HG03196 (cell line): ENCODE measurements around the gene RXRA.
"Not testable (repeated sequence)": the region's sequence is repeated elsewhere in the genome, so short reads cannot be mapped to it uniquely, and the experiment has no call there.

Source experiments
- ATAC-seq: cut with Tn5 transposase; IDR thresholded peaks from one replicate; pipeline ENCODE4 v1.9.1; 2021; ENCODE audit not compliant: unreplicated experiment

Gene RXRA

DNA sequence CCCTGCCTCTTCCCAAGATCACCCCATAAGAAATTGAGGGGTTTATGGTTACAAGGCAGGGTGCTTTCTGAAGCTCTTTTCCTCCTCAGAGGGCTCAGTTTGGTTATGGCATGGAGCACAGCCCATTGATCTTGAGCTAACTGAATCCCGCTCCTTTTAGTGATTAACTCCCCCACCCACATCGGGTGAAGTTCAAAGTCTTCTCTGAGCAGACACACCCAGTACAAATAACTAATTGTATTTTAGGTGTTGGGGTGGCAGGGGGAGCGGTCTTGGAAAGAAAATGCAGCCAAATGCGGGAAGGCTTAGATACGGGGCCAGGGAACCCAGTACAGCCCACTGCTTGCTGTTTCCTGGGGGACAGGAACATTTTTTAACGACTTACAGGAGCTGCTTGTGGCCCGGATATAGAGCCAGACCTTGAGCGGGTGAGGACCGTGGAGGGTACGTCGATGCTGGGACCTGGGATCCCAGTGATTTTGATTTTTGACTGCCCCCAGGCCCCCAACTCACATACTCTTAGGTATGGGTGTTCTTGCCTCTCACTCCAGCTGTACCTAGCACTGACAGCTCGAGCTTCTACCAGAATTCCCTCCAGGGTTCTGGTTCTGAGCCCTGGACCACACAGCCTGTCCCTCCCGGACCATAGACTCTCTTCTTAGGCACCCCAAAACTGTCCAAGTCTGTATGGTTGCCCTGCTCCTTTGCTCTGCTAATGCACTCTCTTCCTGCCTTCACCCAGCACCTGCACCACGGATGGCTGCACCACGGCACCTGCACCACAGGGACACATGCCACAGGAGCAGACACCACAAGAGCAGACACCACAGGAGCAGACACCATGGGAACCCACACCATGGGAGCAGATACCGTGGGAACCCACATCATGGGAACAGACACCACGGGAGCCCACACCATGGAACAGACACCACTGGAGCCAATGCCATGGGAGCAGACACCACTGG, 18.3 kb upstream of the RXRA start:
- ATAC-seq, result no peak

DNA sequence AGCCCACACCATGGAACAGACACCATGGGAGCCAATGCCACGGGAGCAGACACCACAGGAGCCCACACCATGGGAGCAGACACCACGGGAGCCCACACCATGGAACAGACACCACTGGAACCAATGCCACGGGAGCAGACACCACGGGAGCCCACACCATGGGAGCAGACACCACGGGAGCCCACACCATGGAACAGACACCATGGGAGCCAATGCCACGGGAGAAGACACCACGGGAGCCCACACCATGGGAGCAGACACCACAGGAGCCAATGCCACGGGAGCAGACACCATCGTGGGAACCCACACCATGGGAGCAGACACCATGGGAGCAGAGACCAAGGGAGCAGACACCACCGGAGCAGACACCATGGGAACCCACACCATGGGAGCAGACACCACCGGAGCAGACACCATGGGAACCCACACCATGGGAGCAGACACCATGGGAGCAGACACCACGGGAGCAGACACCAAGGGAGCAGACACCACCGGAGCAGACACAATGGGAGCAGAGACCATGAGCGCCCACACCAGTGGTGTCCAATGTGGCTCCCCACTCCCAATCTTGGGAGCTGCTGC, 17.5 kb upstream of the RXRA start:
- ATAC-seq, result not testable (repeated sequence)

DNA sequence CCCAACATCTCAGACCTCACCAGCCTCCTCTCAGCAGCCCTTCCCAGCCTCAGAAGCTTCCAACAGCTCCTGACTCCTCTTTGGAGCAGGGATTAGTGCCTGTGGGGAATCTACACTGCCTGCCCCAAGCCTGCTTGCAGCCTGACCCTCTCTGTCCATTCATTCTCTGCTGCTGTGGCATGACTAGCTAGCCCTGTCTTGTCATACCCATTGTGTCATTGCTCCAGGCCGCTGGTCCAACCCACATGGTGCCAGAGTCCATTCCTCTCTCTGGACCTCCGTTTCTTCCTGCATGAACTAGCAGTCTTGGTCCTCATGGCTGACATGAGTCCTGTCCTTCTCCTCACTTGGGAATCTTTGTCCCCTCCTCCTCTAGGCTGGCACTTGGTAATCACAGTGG, 12.8 kb upstream of the RXRA start:
- ATAC-seq, result no peak

DNA sequence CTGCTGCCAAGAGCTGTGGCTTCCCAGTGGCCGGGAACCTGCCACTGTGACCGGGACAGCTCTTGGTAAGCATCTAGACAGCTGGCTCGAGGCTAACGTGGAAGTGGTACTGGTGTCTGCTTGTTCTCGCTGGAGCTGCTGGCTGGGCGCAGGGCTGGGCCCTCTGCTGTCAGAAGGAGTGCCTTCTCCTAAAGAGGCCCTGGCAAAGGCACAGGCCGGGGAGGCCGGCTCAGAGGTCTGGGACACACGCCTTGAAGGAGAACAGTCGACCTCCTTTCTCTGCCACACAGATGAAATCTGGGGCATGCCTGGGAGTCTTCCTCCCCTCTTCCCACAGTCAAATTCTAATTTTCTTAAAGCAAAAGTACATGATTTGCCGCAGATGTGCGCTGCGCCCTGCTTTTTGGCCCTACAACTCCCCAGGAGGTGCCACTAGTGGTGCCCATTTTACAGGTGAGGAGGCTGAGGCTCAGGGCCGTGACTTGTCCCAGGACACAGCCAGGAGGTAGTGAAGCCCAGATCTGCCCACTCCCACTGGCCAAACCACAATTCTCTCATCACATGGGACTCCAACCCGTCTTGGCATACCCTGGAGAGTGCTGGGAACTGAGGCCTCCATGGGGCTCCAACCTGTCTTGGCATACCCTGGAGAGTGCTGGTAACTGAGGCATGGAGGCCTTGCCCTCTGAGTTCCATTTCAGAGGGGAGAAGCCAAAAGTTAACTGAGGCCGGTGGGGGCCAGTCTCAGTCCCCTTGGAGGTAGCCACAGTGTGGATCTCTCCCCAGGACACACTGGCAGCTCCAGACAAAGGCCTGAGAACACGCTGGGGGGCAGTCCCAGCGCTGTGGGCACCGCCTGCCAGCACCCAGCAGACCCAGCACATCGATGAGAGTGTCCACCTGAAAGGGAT, 12.0 kb upstream of the RXRA start:
- no peak for ATAC-seq

DNA sequence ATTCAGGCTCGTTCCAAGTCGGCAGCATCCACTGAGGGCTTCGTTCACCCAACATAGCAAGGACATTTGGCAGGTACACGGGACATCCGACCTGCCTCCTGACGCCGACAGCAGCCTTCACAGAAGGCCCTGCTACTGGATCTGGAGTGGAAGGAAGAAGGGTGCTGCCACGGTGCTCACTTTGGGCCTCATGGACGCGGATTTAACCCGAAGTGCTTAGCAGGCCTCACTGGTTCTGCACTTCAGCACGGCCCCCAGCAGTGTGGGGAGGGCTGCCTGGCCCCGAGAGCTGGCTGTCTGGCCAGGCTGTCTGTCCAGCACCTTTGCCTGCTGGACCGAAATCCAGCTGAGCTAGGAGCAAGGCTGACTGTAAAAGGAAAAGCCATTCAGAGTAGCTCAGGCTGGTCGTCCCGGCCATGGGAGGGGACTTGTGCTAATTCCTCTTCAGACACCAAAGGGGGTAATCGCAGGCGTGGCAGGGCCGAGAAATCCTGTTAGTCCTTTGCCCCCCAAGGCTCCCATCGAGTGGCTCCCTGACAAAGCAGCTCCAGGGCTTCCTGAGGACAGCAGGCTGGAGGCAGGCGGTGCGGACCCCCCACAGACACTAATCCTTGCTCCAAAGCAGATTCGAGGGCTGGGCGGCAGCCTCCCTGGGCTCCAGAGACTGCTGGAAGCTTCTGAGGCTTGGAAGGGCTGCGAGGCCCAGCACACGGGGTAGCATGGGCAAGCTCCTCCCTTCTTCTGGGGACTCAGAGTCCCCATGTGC, 11.1 kb upstream of the RXRA start:
- ATAC-seq, result no peak

DNA sequence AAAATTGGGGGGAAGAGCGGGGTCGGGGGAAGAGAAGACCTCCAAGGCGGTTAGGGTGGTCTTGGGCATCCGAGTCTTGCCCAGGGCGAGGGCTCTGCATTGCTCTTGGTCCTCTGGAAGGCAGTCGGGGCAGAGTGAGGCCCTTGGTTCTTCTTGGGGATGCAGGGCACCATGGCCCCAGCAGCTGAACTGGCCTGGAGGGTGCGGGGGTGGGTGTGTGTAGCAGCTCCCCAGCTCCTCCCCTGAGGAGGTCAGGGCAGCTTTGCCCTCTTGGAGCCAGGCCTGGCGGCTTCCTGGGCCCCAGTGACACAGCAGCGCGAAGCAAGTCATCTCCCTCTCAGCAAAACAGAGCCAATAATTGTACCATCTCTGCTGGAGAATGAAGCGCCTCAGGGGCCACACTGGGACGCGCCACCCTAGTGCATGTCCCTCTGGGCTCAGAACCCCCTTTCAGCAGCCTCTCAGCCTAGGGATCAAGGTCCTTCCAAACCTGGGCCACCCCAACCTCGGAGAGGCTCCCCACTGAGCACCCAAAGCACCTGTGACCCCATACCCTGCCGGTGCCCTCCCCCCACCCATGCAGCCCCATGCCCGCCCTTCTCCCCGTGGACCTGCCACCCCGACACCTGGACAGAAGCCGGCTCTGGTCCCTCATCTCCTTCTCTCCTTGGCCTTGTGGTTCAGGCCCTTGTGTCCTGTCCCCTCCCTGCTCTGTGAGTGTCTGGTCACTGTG, 10.4 kb upstream of the RXRA start:
- ATAC-seq, result no peak

DNA sequence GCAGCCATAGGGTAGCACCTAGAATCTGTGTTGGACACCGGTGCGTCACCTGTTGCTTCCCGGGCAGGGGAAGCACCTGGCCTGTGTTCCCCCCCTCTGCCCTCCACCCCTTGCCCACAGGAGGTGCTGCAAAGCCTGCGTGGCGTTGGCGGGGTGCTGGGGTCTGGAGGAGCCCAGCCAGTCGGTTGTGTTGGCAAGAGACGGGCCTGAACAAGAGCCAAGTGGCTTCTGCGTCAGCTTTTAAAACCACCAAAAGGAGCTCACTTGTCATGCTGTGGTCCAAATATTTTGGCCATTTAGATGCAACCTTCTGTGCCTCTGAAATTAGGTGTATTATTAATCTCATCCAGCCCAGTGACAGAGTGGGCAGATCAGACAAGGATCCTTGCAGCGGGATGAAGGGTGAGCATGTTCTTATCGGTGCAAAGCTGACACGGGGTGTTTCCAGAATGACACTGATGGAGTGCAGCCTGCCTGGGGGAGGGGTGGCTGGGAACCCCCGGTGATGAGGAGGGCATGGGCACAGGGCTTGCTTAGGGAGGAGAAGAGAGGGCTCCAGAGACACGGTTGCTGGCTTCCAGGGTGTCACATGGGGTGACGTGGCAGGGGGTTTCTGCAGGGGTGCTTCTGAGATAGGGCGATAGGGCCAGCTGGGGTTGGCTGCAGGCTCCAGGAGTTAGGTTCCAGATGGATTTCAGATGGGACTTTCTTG, 9.7 kb upstream of the RXRA start:
- no peak for ATAC-seq

DNA sequence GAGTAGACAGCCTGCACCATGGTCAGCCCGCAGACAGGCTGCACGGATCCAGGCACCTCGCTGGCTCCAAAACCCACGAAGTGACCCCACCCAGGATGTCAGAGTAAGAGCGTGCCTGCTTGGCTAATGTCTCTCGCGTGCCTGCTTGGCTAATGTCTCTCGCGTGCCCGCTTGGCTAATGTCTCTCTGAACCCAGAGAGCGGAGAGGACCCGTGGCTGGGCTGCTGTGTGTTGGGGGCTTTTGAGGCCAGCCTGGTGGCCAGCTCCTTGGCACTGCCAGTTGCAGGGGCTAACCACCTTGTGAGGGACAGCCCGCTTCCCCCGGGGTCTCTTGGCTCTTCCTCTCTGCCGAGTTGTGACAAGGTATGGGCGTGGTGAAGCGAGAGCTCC, 8.9 kb upstream of the RXRA start:
- ATAC-seq, result no peak

DNA sequence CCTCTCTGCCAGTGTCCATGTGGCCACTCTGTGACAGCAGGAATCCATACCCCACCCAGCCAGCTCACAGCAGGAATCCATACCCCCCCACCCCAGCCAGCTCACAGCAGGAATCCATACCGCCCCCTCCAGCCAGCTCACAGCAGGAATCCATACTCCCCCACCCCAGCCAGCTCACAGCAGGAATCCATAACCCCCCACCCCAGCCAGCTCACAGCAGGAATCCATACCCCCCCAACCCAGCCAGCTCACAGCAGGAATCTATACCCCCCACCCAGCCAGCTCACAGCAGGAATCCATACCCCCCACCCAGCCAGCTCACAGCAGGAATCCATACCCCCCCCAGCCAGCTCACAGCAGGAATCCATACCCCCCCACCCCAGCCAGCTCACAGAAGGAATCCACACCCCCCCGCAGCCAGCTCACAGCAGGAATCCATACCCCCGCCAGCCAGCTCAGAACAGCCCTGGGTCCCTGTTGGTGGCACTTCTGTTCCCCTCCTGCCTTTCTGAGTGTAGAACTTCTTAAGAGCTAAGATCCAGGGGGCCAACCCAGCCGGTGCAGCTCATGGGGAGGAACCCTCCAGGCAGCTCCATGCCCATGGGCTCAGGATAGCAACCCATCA, 8.4 kb upstream of the RXRA start:
- ATAC-seq, result no peak

DNA sequence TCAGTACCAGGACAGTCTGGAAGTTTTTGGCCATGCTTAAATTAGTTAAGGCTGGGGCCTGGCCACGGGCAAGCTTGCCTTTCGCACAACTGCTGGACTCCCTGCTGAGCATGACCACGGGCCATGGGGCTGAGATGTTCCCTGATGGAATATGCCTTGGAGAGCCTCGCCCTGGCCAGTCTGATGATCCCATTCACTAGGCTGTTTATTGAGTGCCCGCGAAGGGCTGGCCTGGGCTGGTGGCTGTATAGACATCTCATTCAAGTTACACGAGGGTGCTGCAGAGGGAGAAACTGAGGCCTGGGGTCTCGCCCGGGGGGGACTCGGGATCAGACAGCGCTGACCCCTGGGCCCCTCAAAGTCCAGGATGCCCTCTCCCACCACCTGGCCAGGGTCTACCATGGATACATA, 7.8 kb upstream of the RXRA start:
- ATAC-seq, result no peak

DNA sequence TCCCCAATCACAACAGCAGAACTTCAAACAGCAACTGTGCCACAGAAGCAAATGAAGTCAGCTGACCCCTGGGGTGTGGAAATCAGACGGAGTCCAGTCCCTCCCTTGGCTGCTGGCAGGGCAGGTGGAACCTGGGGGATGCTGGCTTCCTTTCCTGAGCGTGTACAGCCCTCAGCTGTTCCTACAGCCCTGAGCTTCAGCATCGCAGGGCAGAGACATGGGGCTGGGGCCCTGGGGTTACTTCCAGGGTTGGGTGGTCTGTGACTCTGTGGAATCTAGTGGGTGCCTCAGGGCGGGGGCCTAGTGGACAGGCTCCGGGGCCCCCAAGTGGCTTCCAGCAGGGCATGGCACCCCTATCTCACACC, 7.3 kb upstream of the RXRA start:
- ATAC-seq, result no peak

DNA sequence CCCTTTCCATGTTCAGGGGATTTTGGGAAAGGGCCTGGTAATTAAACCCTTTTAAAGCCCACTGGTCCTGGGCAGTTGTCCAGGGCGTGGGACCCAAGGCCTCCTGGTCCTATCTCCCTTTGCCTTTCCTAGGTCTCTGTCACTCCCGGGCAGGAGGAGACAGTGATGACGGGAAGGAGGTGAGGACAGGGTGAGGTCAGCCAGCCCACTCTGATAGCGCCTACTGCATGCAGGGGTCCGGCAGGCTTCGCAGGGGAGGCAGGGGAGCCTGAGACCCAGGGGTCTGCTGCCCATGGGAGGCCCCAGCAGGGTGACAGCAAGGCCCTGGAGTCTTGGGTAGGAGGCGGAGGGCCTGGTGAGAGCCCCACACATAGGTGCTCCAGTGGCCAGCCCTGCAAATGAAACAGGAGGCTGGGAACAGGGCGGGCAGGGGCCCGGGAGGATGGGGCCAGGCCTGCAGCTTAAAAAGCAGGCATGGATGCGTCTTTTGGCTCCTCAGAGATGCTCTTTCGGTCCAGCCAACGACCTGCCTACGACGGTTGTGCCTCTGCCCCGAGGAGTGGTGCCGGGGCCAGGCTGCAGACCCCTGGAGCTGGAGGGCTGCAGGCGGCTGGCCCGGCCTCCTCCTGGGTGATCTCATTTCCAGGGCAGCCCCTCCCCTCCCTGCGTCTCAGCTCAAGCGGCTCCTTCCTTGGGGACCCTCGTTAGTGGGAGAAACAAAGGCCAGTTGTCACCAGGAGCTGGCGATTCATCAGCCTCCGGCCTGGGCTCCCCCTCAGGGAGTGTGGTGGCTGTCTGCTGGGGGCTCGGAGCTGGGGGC, 6.7 kb upstream of the RXRA start:
- ATAC-seq, result no peak

DNA sequence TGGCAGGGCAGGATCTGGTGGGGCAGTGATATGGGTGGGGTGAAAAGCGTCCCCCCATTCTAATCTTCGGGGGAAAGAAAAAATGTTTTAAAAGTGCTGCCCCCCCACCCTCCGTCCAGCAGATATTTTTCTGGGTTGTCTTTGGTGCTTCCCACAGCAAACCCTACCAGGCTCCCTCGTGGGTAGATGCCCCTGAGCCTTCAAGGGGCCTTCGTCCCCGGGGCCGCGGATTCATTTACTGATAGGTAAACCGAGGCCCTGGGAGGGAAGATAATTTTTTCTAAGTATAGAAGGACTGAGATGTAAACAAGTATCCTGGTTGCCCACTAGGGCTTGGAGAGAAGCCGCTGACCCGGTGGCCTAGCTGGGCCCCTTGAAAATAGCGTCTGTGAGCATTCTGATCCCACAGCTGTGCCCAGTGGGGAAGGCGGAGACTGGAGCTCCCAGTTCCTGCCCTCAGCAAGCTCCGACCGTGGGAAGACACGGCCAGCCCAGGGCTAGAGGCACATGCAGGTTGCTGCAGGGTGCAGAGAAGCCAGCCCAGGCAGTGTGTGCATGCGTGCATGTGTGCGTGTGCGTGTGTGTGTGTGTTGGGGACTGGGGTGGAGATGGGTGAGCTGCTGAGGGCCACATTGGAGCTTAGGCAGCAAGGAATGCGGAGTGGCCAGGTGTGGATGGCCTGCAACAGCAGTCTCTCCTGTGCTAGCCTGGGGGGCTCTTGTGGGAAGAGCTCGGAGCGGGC, 6.0 kb upstream of the RXRA start:
- ATAC-seq, result no peak

DNA sequence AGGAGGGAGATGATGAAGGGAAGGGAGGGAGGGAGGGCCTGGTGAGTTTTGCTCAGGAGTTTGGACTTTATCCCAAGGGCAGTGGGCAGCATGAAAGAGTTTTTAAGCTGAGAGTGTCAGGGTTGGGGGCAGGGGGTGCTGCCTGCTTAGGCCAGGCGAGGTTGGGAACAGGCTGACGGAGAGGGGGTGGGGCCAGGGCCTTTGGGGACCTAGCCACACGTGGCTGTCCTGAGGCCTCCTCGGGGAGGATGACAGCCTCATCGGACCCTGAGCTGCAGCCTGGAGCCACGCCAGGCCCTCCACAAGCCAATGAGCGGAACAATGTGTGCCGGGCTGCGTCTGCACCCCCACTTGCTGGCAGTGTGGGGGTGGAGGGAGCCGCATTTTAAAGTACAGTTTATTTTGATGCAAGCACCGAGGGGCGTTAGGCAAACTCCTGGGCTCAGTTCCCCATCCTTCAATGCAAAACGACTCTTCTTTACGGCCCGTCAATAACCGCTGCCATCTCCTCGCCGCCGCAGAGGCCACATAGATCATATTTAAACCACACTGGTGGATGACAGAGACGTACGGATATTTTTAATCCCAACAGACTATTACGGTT, 5.3 kb upstream of the RXRA start:
- ATAC-seq, result no peak

DNA sequence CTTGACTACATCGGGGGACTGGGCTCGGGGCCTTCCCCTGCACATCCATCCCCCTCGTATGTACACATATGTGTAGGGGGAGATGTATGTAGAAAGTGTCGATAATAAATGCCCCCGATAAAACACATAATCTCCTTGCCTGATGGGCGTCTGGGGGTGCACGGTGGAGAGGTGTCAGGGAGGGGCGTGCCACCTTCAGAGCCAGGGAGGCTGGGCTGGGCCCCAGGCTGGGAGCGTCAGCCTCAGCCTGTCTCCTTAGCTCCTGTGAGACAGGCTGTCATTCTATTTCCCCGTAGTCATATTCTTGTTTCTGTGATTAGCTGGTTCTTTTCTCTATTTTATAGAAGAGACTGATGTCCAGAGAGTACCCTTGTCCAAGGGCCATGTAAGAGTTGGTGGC, 4.7 kb upstream of the RXRA start:
- ATAC-seq, result no peak

DNA sequence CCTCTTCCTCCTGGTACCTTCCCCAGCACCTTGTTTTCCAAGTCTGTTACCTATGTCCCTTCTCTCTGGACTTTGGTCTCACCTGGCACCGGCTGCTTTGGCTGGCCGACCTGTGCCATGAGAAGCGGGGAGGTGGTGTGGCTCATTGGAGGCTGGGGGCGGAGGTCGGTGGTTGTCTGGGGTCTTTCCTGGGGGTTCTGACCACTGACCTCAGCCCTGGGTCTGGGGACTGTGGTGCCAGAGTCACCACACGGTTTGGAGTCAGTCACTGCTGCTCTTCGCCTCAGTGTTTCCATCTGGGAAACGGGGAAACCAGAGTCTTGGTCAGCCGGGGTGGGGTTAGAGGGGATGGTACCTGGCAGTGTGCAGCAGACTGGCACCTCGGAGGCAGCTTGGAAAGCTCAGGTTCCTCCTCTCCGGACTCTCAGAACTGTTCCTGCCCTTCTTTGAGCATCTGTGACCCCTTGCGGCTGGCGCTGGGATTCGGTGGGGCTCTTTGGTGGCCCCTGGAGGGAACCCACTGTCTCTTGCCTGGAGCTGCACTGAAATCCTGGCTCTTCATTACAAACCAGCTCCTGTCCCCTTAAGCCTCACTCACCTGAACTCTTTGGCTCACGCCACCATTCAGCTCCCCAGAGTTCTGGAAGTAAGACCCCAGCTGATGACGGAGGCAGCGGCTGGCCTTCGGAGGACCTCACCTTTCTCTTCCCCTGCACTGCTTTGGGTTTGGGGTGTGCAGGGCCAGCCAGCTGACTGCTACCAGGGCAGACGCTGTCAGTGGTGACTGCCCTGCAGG, 4.1 kb upstream of the RXRA start:
- no peak for ATAC-seq
